ENCODE results near the gene WDR82. TPM values are rescaled to one million over a fixed set of nuclear protein-coding genes. Genes with fewer than 3 reads are reported as not detected.
A peak's percentile ranks its signal among the peaks of the same experiment; 100 is the strongest.

Gene WDR82
- polyA plus RNA-seq, 3 donors = 92.6 to 93.6 (median 92.9) TPM

- DNase-seq = no peak
Observed at GRCh38 chr3:52226229-52226817, 52.1 kb downstream of the WDR82 start.

GRCh38 chr3:52225452-52226228 lies 52.8 kb downstream of the WDR82 start, which contains the start of gene TLR9:
TLR9 (minus strand) TSS chr3:52225645; CDS start chr3:52225529, 116 bp downstream.
- no peak for DNase-seq

GRCh38 chr3:52223449-52224408 lies 54.7 kb downstream of the WDR82 start:
- DNase-seq = no peak

GRCh38 chr3:52222319-52223221 lies 55.9 kb downstream of the WDR82 start:
- DNase-seq = no peak

- DNase-seq = no peak
Observed at GRCh38 chr3:52221563-52222318, 56.7 kb downstream of the WDR82 start.

GRCh38 chr3:52221141-52221562 lies 57.3 kb downstream of the WDR82 start:
- DNase-seq = no peak

- DNase-seq = peak; percentile 76
Observed at GRCh38 chr3:52220380-52221026, 57.9 kb downstream of the WDR82 start.

- peak; percentile 59 for DNase-seq
Observed at GRCh38 chr3:52218937-52219650, 59.4 kb downstream of the WDR82 start.

GRCh38 chr3:52218454-52218853 lies 60.0 kb downstream of the WDR82 start:
- DNase-seq = no peak

GRCh38 chr3:52218026-52218425 lies 60.4 kb downstream of the WDR82 start:
- DNase-seq = no peak

GRCh38 chr3:52217409-52217805 lies 61.0 kb downstream of the WDR82 start:
- no peak for DNase-seq

GRCh38 chr3:52216585-52217408 lies 61.7 kb downstream of the WDR82 start:
- peak; percentile 58 for DNase-seq

- DNase-seq = no peak
Observed at GRCh38 chr3:52215351-52215750, 63.1 kb downstream of the WDR82 start.

- DNase-seq = no peak
Observed at GRCh38 chr3:52213901-52214300, 64.5 kb downstream of the WDR82 start.

- DNase-seq = no peak
Observed at GRCh38 chr3:52213005-52213404, 65.4 kb downstream of the WDR82 start.

- no peak for DNase-seq
Observed at GRCh38 chr3:52211268-52211891, 67.1 kb downstream of the WDR82 start.

- no peak for DNase-seq
Observed at GRCh38 chr3:52210550-52211046, 67.9 kb downstream of the WDR82 start.

- no peak for DNase-seq
Observed at GRCh38 chr3:52210037-52210436, 68.4 kb downstream of the WDR82 start.

Measured in renal pelvis (tissue), 4 donors.